HEK293 (cell line): ENCODE data around the gene CHN2.

ENCODE experiments used
- CTCF ChIA-PET: fragments of 350-600 bp; formaldehyde crosslinking; extraction: SDS; loops from one replicate; lab custom pipeline; 2021; ENCODE audit warnings: antibody characterized with exemption; lab: Yijun Ruan, JAX
- POLR2A ChIA-PET: fragments of 300-600 bp; formaldehyde crosslinking; extraction: SDS; loops from one replicate; lab custom pipeline; 2020; ENCODE audit warnings: antibody characterized with exemption, inconsistent platforms; lab: Yijun Ruan, JAX
- H3K27ac ChIP-seq: fragments of 200-500 bp; sonication (Bioruptor generic); 2 replicates; pipeline ENCODE4 v1.5.1; 2014; ENCODE audit warnings: low read depth, low read length, control low read depth, inconsistent platforms; ENCODE audit errors: extremely low read depth
- H3K36me3 ChIP-seq, 2 experiments: fragments of 200-500 bp in 1 of 2; sonication (Bioruptor generic) in 1 of 2; 1 replicate in 1 of 2; 2 replicates in 1 of 2; pipeline ENCODE4 v1.5.1; 2014 to 2017; ENCODE audit warnings: inconsistent platforms in 2 of 2, low read length in 2 of 2; ENCODE audit not compliant: control insufficient read depth in 2 of 2, insufficient read depth in 1 of 2
- H3K4me1 ChIP-seq: fragments of 200-500 bp; sonication (Bioruptor generic); 2 replicates; pipeline ENCODE4 v1.5.1; 2014; ENCODE audit warnings: mild to moderate bottlenecking, low read length, inconsistent platforms; ENCODE audit not compliant: control insufficient read depth, insufficient read depth
- H3K4me3 ChIP-seq: 2 replicates; pipeline ENCODE4 v1.5.1; 2011; ENCODE audit warnings: low read depth, mild to moderate bottlenecking, control low read depth, low read length, moderate library complexity
- H3K9me3 ChIP-seq: fragments of 200-500 bp; sonication (Bioruptor generic); 2 replicates; pipeline ENCODE4 v1.5.1; 2014; ENCODE audit warnings: low read depth, low read length, inconsistent platforms; ENCODE audit not compliant: control insufficient read depth, insufficient read depth
- ELK4 ChIP-seq: IDR thresholded peaks from 2 replicates; pipeline ENCODE4 v1.6.1; 2011; ENCODE audit warnings: mild to moderate bottlenecking, low read depth, low read length, borderline replicate concordance
- KLF1 ChIP-seq: fragments of 450-650 bp; formaldehyde crosslinking; IDR thresholded peaks from 2 replicates; pipeline ENCODE4 v1.5.1; 2016; ENCODE audit warnings: missing biosample characterization, missing genetic modification characterization
- REPIN1 ChIP-seq: fragments of 450-650 bp; formaldehyde crosslinking; IDR thresholded peaks from 2 replicates; pipeline ENCODE4 v1.5.1; 2017; ENCODE audit warnings: missing biosample characterization, missing genetic modification characterization, low read depth
- SCRT2 ChIP-seq: fragments of 450-650 bp; formaldehyde crosslinking; IDR thresholded peaks from 2 replicates; pipeline ENCODE4 v1.5.1; 2016; ENCODE audit warnings: missing biosample characterization, missing genetic modification characterization
- SP2 ChIP-seq: fragments of 450-650 bp; formaldehyde crosslinking; IDR thresholded peaks from 2 replicates; pipeline ENCODE4 v1.5.1; 2016; ENCODE audit warnings: missing biosample characterization, missing genetic modification characterization
- SP3 ChIP-seq: fragments of 450-650 bp; formaldehyde crosslinking; IDR thresholded peaks from 2 replicates; pipeline ENCODE4 v1.5.1; 2016; ENCODE audit warnings: missing biosample characterization, missing genetic modification characterization
- SP7 ChIP-seq: fragments of 450-650 bp; formaldehyde crosslinking; IDR thresholded peaks from 2 replicates; pipeline ENCODE4 v1.5.1; 2016; ENCODE audit warnings: missing biosample characterization, missing genetic modification characterization
- TSHZ1 ChIP-seq: fragments of 450-650 bp; formaldehyde crosslinking; IDR thresholded peaks from 2 replicates; pipeline ENCODE4 v1.5.1; 2016; ENCODE audit warnings: missing biosample characterization, missing genetic modification characterization, borderline replicate concordance
- YY2 ChIP-seq: fragments of 450-650 bp; formaldehyde crosslinking; IDR thresholded peaks from 2 replicates; pipeline ENCODE4 v1.5.1; 2016; ENCODE audit warnings: missing biosample characterization, missing genetic modification characterization
- ZNF16 ChIP-seq: fragments of 450-650 bp; formaldehyde crosslinking; IDR thresholded peaks from 2 replicates; pipeline ENCODE4 v1.5.1; 2016; ENCODE audit warnings: low read depth, missing biosample characterization, missing genetic modification characterization
- ZNF174 ChIP-seq: fragments of 450-650 bp; formaldehyde crosslinking; IDR thresholded peaks from 2 replicates; pipeline ENCODE4 v1.5.0; 2017; ENCODE audit warnings: missing biosample characterization, mild to moderate bottlenecking, missing genetic modification characterization
- ZNF248 ChIP-seq: fragments of 450-650 bp; formaldehyde crosslinking; IDR thresholded peaks from 2 replicates; pipeline ENCODE4 v1.5.1; 2017; ENCODE audit warnings: missing biosample characterization, missing genetic modification characterization
- ZNF366 ChIP-seq: fragments of 450-650 bp; formaldehyde crosslinking; conservative IDR thresholded peaks from 2 replicates; pipeline ENCODE4 v1.5.1; 2016; ENCODE audit warnings: missing biosample characterization, missing genetic modification characterization
- ZNF394 ChIP-seq: fragments of 450-650 bp; formaldehyde crosslinking; IDR thresholded peaks from 2 replicates; pipeline ENCODE4 v1.5.1; 2016; ENCODE audit warnings: missing biosample characterization, missing genetic modification characterization, mild to moderate bottlenecking, moderate library complexity, borderline replicate concordance
- ZNF404 ChIP-seq: fragments of 450-650 bp; formaldehyde crosslinking; IDR thresholded peaks from 2 replicates; pipeline ENCODE4 v1.5.1; 2017; ENCODE audit warnings: missing biosample characterization, missing genetic modification characterization
- ZNF488 ChIP-seq: fragments of 450-650 bp; formaldehyde crosslinking; IDR thresholded peaks from 2 replicates; pipeline ENCODE4 v1.5.1; 2016; ENCODE audit warnings: missing biosample characterization, missing genetic modification characterization
- ZNF555 ChIP-seq: fragments of 450-650 bp; formaldehyde crosslinking; conservative IDR thresholded peaks from 2 replicates; pipeline ENCODE4 v1.5.1; 2017; ENCODE audit warnings: missing biosample characterization, mild to moderate bottlenecking, missing genetic modification characterization, inconsistent platforms
- ZNF639 ChIP-seq: fragments of 450-650 bp; formaldehyde crosslinking; IDR thresholded peaks from 2 replicates; pipeline ENCODE4 v1.5.1; 2016; ENCODE audit warnings: missing biosample characterization, missing genetic modification characterization
- ZNF658 ChIP-seq: fragments of 450-650 bp; formaldehyde crosslinking; IDR thresholded peaks from 2 replicates; pipeline ENCODE4; 2016; ENCODE audit warnings: missing biosample characterization, missing genetic modification characterization
- ZNF660 ChIP-seq: fragments of 450-650 bp; IDR thresholded peaks from 2 replicates; pipeline ENCODE4 v1.5.1; 2018; ENCODE audit warnings: missing biosample characterization, mild to moderate bottlenecking, missing genetic modification characterization
- ZNF664 ChIP-seq: fragments of 450-650 bp; formaldehyde crosslinking; IDR thresholded peaks from 2 replicates; pipeline ENCODE4 v1.5.1; 2016; ENCODE audit warnings: missing biosample characterization, missing genetic modification characterization
- ZNF692 ChIP-seq: fragments of 450-650 bp; formaldehyde crosslinking; IDR thresholded peaks from 2 replicates; pipeline ENCODE4 v1.5.1; 2016; ENCODE audit warnings: missing biosample characterization, missing genetic modification characterization
- ZNF701 ChIP-seq: fragments of 450-650 bp; formaldehyde crosslinking; IDR thresholded peaks from 2 replicates; pipeline ENCODE4 v1.5.1; 2016; ENCODE audit warnings: missing biosample characterization, missing genetic modification characterization
- ZNF747 ChIP-seq: fragments of 450-650 bp; formaldehyde crosslinking; IDR thresholded peaks from 2 replicates; pipeline ENCODE4 v1.5.1; 2016; ENCODE audit warnings: missing biosample characterization, missing genetic modification characterization
- ZNF830 ChIP-seq: fragments of 450-650 bp; IDR thresholded peaks from 2 replicates; pipeline ENCODE4 v1.5.0; 2018; ENCODE audit warnings: missing biosample characterization, missing genetic modification characterization, low read depth, mild to moderate bottlenecking, moderate library complexity
- ZNF837 ChIP-seq: fragments of 450-650 bp; formaldehyde crosslinking; IDR thresholded peaks from 2 replicates; pipeline ENCODE4 v1.5.1; 2016; ENCODE audit warnings: missing biosample characterization, missing genetic modification characterization
- ZNF843 ChIP-seq: fragments of 450-650 bp; formaldehyde crosslinking; IDR thresholded peaks from 2 replicates; pipeline ENCODE4 v1.5.1; 2016; ENCODE audit warnings: missing biosample characterization, missing genetic modification characterization

CHN2 gene

GRCh38 chr7:29381206-29382094, 186.9 kb downstream of the CHN2 start:
- Histone ChIP-seq H3K36me3 (no peaks in the 10 kb centered on the region), H3K4me3 (no peak overlapping the region), H3K9me3 (no peaks in the 10 kb centered on the region), H3K27ac (no peak overlapping the region), H3K4me1 (no peaks in the 10 kb centered on the region; the same call in none of the 2 replicates)
- TF ChIP-seq SP3 (tag by site-specific recombination), result no peak
- no peak for TF ChIP-seq ZNF664 (tag by site-specific recombination)
- TF ChIP-seq ZNF830 (tag by site-specific recombination), result no peak
- TF ChIP-seq REPIN1 (tag by site-specific recombination), result no peak
- TF ChIP-seq ZNF366 (tag by site-specific recombination), result no peak
- TF ChIP-seq ZNF248 (tag by site-specific recombination), result no peak
- TF ChIP-seq ZNF658 (tag by site-specific recombination), result no peak
- no peak for TF ChIP-seq ZNF404 (tag by site-specific recombination)
- no peak for TF ChIP-seq SP7 (tag by site-specific recombination)
- TF ChIP-seq ZNF692 (tag by site-specific recombination), result no peak
- no peak for TF ChIP-seq ZNF488
- no peak for TF ChIP-seq ZNF394 (tag by site-specific recombination)
- TF ChIP-seq TSHZ1 (tag by site-specific recombination), result no peak
- no peak for TF ChIP-seq ZNF701 (tag by site-specific recombination)
- no peak for TF ChIP-seq YY2 (tag by site-specific recombination)
- no peak for TF ChIP-seq KLF1 (tag by site-specific recombination)
- no peak for TF ChIP-seq ZNF639 (tag by site-specific recombination)
- ChIA-PET POLR2A (no interaction called here), CTCF (interaction anchor here (0.8 kb wide), 1 partner anchor 190 kb away, joined by 4 read pairs; no protein-coding TSS in a partner anchor)

- POLR2A ChIA-PET, result no interaction called here
- Histone ChIP-seq H3K4me3 (no peak overlapping the region), H3K9me3 (no peaks in the 10 kb centered on the region), H3K27ac (no peak overlapping the region), H3K4me1 (no peaks in the 10 kb centered on the region; the same call in 1 of the 2 replicates), H3K36me3 (no peaks in the 10 kb centered on the region)
- no peak for TF ChIP-seq SCRT2
- no peak for TF ChIP-seq ELK4
- TF ChIP-seq ZNF837, result no peak
- TF ChIP-seq ZNF174 (tag by site-specific recombination), result no peak
- TF ChIP-seq ZNF555 (tag by site-specific recombination), result no peak
- no peak for TF ChIP-seq ZNF660 (tag by site-specific recombination)
- TF ChIP-seq ZNF843 (tag by site-specific recombination), result no peak
- TF ChIP-seq ZNF248 (tag by site-specific recombination), result no peak
- TF ChIP-seq ZNF747 (tag by site-specific recombination), result no peak
- TF ChIP-seq SP2 (tag by site-specific recombination), result no peak
- no peak for TF ChIP-seq ZNF16
- CTCF ChIA-PET, result interaction anchor here (0.8 kb wide), 1 partner anchor 458 kb away, joined by 6 read pairs; no protein-coding TSS in a partner anchor
Observed at GRCh38 chr7:29384277-29384676, 189.7 kb downstream of the CHN2 start.
